Activated CD4-positive, CD25-positive, alpha-beta regulatory T cell treated with anti-CD3 and anti-CD28 coated beads, Interleukin-2, amount 50 U/mL, for 24 hours (primary cell): Measurements from ENCODE around the gene DENND2C.
"Not testable (repeated sequence)": the region's sequence is repeated elsewhere in the genome, so short reads cannot be mapped to it uniquely, and the experiment has no call there.

Experiments
- ATAC-seq, 2 donors: fragments of 150-1000 bp; cut with Tn5 transposase; one replicate each; pipeline ENCODE4 v1.10.0; 2021; ENCODE audit warnings: mild to moderate bottlenecking in 1 of 2, moderate library complexity in 1 of 2

The DENND2C gene

GRCh38 chr1:114594046-114594445, 75.8 kb downstream of the DENND2C start:
- ATAC-seq = no peak

- no peak for ATAC-seq
Observed at GRCh38 chr1:114589122-114589521, 80.7 kb downstream of the DENND2C start.

DNA sequence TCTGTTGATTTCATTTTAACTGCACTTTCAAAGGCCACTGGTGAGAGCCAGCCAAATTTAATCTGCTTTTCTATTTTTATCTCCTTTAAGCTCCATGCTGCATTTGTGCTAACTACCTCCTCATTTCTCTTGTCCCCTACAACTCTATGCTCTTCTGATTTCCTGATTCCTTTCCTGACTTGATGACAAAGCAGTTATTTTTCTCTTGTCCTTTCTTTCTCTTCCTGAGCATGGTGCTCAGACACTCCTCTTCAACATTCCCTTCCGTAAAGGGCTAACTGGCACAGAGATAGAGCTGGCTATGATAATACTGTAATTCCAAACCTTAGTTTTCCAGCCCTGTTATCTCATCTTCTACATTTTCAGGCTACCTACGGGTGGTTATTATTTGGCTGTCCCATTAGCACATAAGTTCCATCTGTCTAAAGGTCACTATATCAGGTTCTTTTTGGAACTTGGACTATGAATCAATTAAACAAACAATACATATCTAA, 81.6 kb downstream of the DENND2C start:
- no peak for ATAC-seq

DNA sequence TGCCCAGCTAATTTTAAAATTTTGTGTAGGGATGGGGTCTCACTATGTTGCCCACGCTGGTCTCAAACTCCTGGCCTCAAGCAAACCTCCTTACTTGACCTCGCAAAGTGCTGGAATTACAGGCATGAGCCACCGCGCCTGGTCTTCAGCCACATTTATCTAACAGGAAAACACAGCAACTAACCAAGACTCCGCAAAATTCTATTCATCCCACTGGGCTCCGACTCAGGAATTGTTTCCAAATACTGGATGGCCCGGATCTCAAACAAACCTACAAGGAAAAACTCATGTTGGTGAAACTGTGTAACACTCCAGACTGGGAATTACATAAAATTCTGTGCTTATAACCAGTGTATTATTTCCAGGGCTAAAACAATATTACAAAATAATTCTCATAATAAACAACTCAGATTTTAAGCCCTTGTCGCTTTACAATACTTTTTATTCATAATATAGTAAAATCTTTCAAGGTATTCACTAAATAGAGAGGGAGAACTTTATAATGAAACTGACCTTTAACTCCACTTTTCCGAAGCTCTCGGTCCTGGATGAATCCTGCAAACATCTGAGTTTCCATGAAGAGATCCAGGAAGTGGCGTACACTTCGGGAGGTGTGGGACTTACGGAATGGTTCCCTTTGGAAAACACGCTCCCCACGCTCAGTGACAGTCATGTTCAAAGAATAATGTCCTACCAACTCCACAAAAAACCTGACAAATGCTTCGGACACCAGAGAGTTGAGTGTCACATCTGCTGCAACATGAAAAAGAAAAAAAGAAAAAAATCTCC, 82.5 kb downstream of the DENND2C start:
- no peak for ATAC-seq

DNA sequence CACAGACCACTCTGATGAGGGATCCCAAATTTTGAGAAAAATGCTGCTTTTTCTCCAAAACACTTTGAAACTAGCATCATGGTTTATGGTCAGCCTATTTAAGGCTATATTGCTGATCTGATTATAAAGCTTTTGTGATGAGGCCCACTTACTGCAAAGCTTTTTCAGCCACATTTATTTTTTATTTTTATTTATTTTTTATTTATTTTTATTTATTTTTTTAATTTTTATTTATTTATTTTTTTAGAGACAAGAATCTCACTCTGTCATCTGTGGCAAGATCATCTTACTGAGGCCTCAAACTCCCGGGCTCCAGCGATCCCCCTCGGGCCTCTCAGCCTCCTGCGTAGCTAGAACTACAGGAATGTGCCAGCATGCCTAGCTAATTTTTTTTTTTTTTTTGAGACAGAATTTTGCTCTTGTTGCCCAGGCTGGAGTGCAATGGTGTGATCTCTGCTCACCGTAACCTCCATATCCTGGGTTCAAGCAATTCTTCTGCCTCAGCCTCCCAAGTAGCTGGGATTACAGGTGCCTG, 83.3 kb downstream of the DENND2C start:
- ATAC-seq = no peak

GRCh38 chr1:114585231-114585630, 84.6 kb downstream of the DENND2C start:
- no peak for ATAC-seq

GRCh38 chr1:114581335-114582287, 88.2 kb downstream of the DENND2C start, which contains the start of gene BCAS2:
BCAS2 (minus strand) TSS chr1:114581615; CDS start chr1:114581591, 24 bp downstream.
- ATAC-seq = peak; percentile 97 to 99

DNA sequence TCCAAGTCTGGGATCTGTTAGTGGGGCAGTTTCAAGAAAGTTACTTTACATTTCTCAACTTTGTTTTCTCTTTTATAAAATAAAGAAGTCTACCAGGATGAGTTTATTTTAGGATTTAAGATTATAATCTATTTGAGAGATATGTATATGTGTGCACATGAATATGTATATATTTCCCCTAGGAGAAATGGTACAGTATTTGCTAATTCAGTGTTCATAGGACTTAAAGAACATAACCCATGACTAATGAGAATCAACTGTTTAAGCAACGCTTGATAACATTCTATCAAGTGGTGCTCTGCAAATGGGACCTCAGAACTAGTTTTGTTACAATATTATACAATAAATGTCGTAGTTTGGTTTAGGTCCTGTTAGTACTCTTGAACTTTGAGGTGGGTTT, 95.5 kb downstream of the DENND2C start:
- no peak for ATAC-seq

DNA sequence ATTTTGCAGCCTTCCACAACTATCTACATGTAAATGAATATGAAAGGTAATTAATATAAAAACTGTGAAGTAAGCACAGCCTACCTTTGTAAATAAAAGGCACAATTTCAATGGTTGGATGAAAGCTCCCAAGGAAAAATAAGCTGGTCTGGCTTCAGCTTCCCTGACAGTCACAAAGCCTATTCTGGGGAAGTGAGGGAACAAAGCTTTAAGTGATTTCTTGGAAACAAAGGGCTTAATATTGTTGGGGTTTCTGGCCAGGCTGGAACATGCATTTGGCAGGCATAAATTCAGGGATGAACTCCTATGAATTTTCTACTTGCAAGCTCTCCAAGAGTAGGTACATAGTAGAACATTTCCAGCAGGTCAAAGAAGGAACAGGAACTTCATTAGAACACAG, 105.7 kb downstream of the DENND2C start:
- no peak for ATAC-seq

- ATAC-seq = not testable (repeated sequence)
Observed at GRCh38 chr1:114562978-114563510, 106.8 kb downstream of the DENND2C start.

GRCh38 chr1:114561333-114561732, 108.5 kb downstream of the DENND2C start:
- ATAC-seq = no peak

DNA sequence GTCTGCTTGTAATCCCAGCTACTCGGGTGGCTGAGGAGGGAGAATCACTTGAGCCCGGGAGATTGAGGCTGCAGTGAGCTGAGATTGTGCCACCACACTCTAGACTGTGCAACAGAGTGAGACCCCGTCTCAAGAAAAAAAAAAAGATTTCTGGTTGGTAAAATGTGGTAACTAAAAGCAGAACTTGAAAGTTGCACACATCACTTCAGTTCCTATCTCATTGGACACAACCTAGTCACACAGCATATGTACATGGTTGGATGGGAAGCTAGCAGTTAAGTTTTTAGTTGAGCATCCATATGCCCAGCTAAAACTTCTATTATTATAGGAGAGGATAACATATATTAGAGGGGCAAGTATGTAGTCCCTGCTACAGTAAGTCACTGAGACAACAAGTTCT, 110.5 kb downstream of the DENND2C start:
- ATAC-seq = no peak

DNA sequence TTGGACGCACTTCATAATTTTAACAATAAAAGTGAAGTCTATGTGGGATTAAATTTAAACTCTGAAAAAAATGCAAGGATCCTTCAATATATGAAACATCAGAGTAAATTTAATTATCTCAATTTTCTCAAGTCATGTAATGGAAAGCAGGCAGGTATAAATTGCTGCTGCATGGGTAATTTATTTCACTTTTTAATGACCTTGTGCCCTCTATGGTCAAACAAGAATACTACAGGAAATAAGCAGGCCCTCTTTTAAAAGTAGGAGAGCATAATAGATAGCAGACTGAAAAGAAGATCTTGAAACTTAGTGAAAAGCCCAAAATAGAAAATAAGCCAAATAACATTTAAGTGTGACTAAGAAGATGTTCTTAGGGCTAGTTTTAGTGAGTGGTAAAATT, 111.3 kb downstream of the DENND2C start:
- no peak for ATAC-seq

- ATAC-seq = no peak
Observed at GRCh38 chr1:114554577-114554976, 115.3 kb downstream of the DENND2C start.

- no peak for ATAC-seq
Observed at GRCh38 chr1:114552106-114552639, 117.7 kb downstream of the DENND2C start.

GRCh38 chr1:114551400-114551799, 118.4 kb downstream of the DENND2C start:
- ATAC-seq = no peak

GRCh38 chr1:114550336-114550735, 119.5 kb downstream of the DENND2C start:
- no peak for ATAC-seq

GRCh38 chr1:114549137-114549536, 120.7 kb downstream of the DENND2C start:
- no peak for ATAC-seq

GRCh38 chr1:114547076-114547475, 122.8 kb downstream of the DENND2C start:
- ATAC-seq = no peak

- no peak for ATAC-seq
Observed at GRCh38 chr1:114545796-114546195, 124.1 kb downstream of the DENND2C start.

DNA sequence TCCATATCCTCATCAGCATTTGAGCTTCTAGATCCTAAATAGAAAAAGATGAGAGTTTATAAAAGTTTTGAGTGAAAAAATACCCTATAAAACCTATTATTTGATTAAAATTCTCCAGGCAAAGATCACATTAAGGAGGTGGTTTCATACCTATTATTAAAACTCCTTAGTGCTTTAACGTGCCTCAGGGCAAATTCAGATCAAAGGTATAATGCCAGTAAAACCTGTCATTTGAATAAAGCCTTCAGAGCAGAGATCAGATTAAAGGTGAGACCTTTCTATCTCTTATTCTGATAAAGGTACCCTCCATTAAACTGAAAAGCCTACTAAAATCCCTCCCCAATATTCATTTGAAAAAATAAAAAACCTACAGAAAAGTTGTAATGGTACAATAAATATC, 124.5 kb downstream of the DENND2C start:
- ATAC-seq = no peak

DNA sequence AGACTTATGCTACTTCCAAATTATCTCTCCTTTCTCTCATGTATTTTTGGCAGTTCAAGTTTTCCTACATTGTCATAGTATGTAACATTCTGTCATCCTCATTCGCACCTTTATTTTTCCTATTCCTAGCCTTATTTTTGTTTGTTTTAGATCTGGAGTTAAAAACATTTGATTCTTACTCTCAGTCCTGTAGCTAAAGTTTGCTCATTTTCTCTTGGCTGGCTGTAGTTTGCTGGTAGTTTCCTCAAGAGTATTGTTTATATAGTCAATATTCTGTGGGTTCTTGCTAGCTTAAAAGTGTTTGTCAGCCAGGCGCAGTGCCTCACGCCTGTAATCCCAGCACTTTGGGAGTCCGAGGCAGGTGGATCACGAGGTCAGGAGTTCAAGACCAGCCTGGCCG, 129.0 kb downstream of the DENND2C start:
- ATAC-seq = no peak

GRCh38 chr1:114540272-114540671, 129.6 kb downstream of the DENND2C start:
- ATAC-seq = no peak
